OCI-LY3 (cell line): ENCODE results near the gene AVL9.
"Not testable (repeated sequence)": the region's sequence is repeated elsewhere in the genome, so short reads cannot be mapped to it uniquely, and the experiment has no call there.

Experiments used
- H2AFZ ChIP-seq: fragments of 200-600, 300-600 bp; shearing (Covaris generic); 2 replicates; pipeline ENCODE4 v1.6.0; 2014; ENCODE audit warnings: antibody characterized with exemption, low read depth, low read length
- H3K27ac ChIP-seq: fragments of 200-600, 300-600 bp; sonication (generic); 2 replicates; pipeline ENCODE4 v1.5.1; 2014; ENCODE audit warnings: mild to moderate bottlenecking, low read length, moderate library complexity, mixed read lengths
- H3K27me3 ChIP-seq: fragments of 200-600, 300-600 bp; sonication (generic); 2 replicates; pipeline ENCODE4 v1.6.1; 2014; ENCODE audit warnings: low read depth, low read length, mixed read lengths
- H3K36me3 ChIP-seq: fragments of 200-600, 300-600 bp; sonication (generic); replicated peaks from 2 replicates; pipeline ENCODE3; 2014; ENCODE audit warnings: low read depth, low read length, mixed read lengths
- H3K4me1 ChIP-seq: fragments of 300-600, 200-600 bp; sonication (generic); 2 replicates; pipeline ENCODE4 v1.6.1; 2014; ENCODE audit warnings: low read length, mixed read lengths
- H3K4me2 ChIP-seq: fragments of 200-600, 300-600 bp; sonication (generic); 2 replicates; pipeline ENCODE4 v1.6.1; 2014; ENCODE audit warnings: low read length, mixed read lengths
- H3K4me3 ChIP-seq: fragments of 300-600, 200-600 bp; sonication (generic); 2 replicates; pipeline ENCODE4 v1.5.1; 2014; ENCODE audit warnings: antibody characterized with exemption, mild to moderate bottlenecking, low read length, moderate library complexity
- H3K79me2 ChIP-seq: fragments of 300-600, 200-600 bp; shearing (Covaris generic); 2 replicates; pipeline ENCODE4 v1.6.1; 2014; ENCODE audit warnings: mild to moderate bottlenecking, low read length, mixed read lengths
- H3K9ac ChIP-seq: fragments of 300-600, 200-600 bp; shearing (Covaris generic); 2 replicates; pipeline ENCODE4 v1.6.0; 2014; ENCODE audit warnings: mild to moderate bottlenecking, low read length, moderate library complexity
- H3K9me3 ChIP-seq: fragments of 200-600, 300-600 bp; shearing (Covaris generic); 2 replicates; pipeline ENCODE4 v1.6.1; 2014; ENCODE audit warnings: low read length, mixed read lengths; ENCODE audit not compliant: insufficient read depth
- H4K20me1 ChIP-seq: fragments of 200-600, 300-600 bp; sonication (generic); 2 replicates; pipeline ENCODE4 v1.6.1; 2016; ENCODE audit warnings: low read length, mixed read lengths; ENCODE audit not compliant: insufficient read depth
- CTCF ChIP-seq: fragments of 200-600, 300-600 bp; sonication (generic); IDR thresholded peaks from 2 replicates; pipeline ENCODE4 v1.5.1; 2014; ENCODE audit warnings: antibody characterized with exemption, low read length, low read depth
- EZH2phosphoT487 ChIP-seq: fragments of 200-600 bp; shearing (Covaris generic); IDR thresholded peaks from 2 replicates; pipeline ENCODE4 v1.6.1; 2018; ENCODE audit warnings: antibody characterized with exemption, mixed run types, low read depth

The AVL9 gene

GRCh38 chr7:32591938-32592337 lies 96.6 kb downstream of the AVL9 start:
- no peak overlapping the region for H2AFZ ChIP-seq
- no peaks in the 10 kb centered on the region for H3K27me3 ChIP-seq
- H3K9me3 ChIP-seq: no peaks in the 10 kb centered on the region
- no peaks in the 10 kb centered on the region for H3K4me1 ChIP-seq
- H3K4me3 ChIP-seq: no peak overlapping the region
- no peak overlapping the region for H3K9ac ChIP-seq
- H3K36me3 ChIP-seq: no peaks in the 10 kb centered on the region
- no peak for TF ChIP-seq CTCF
- no peak for TF ChIP-seq EZH2phosphoT487
- H4K20me1 ChIP-seq: no peaks in the 10 kb centered on the region
- no peaks in the 10 kb centered on the region for H3K79me2 ChIP-seq
- H3K4me2 ChIP-seq: no peak overlapping the region
- H3K27ac ChIP-seq: no peak overlapping the region

GRCh38 chr7:32592701-32593100 lies 97.4 kb downstream of the AVL9 start:
- no peak overlapping the region for H3K4me2 ChIP-seq
- no peak overlapping the region for H2AFZ ChIP-seq
- no peaks in the 10 kb centered on the region for H3K4me1 ChIP-seq
- H3K9me3 ChIP-seq: no peaks in the 10 kb centered on the region
- H3K36me3 ChIP-seq: no peaks in the 10 kb centered on the region
- no peak for TF ChIP-seq EZH2phosphoT487
- TF ChIP-seq CTCF: no peak
- no peak overlapping the region for H3K4me3 ChIP-seq
- H3K79me2 ChIP-seq: no peaks in the 10 kb centered on the region
- H3K27ac ChIP-seq: no peak overlapping the region
- H4K20me1 ChIP-seq: no peaks in the 10 kb centered on the region
- no peaks in the 10 kb centered on the region for H3K27me3 ChIP-seq
- H3K9ac ChIP-seq: no peak overlapping the region

GRCh38 chr7:32594965-32595490 lies 99.7 kb downstream of the AVL9 start:
- no peaks in the 10 kb centered on the region for H3K79me2 ChIP-seq
- H3K4me1 ChIP-seq: no peaks in the 10 kb centered on the region
- no peaks in the 10 kb centered on the region for H4K20me1 ChIP-seq
- H3K4me3 ChIP-seq: no peak overlapping the region
- no peak overlapping the region for H3K27ac ChIP-seq
- TF ChIP-seq CTCF (no peak), EZH2phosphoT487 (no peak)
- no peaks in the 10 kb centered on the region for H3K27me3 ChIP-seq
- H3K36me3 ChIP-seq: no peaks in the 10 kb centered on the region
- H3K9me3 ChIP-seq: no peaks in the 10 kb centered on the region
- H3K4me2 ChIP-seq: no peak overlapping the region
- H2AFZ ChIP-seq: no peak overlapping the region
- H3K9ac ChIP-seq: no peak overlapping the region

- not testable (repeated sequence) for H3K9me3 ChIP-seq, H3K27ac ChIP-seq, H3K4me3 ChIP-seq, H3K36me3 ChIP-seq, H3K4me1 ChIP-seq, H3K9ac ChIP-seq, H2AFZ ChIP-seq, H4K20me1 ChIP-seq, H3K27me3 ChIP-seq, H3K79me2 ChIP-seq, H3K4me2 ChIP-seq
Observed at GRCh38 chr7:32601196-32601595, 105.9 kb downstream of the AVL9 start.

GRCh38 chr7:32602470-32602869 lies 107.2 kb downstream of the AVL9 start:
- Histone ChIP-seq H3K4me3 (no peak overlapping the region), H3K9ac (no peak overlapping the region), H4K20me1 (no peaks in the 10 kb centered on the region), H2AFZ (no peak overlapping the region), H3K36me3 (no peaks in the 10 kb centered on the region), H3K4me1 (no peaks in the 10 kb centered on the region), H3K9me3 (no peaks in the 10 kb centered on the region), H3K27ac (no peak overlapping the region), H3K4me2 (no peak overlapping the region), H3K79me2 (no peaks in the 10 kb centered on the region), H3K27me3 (no peaks in the 10 kb centered on the region)
- TF ChIP-seq EZH2phosphoT487: no peak
- no peak for TF ChIP-seq CTCF

GRCh38 chr7:32603492-32603891 lies 108.2 kb downstream of the AVL9 start:
- not testable (repeated sequence) for H3K9ac ChIP-seq, H3K4me2 ChIP-seq, H3K27me3 ChIP-seq, H3K4me3 ChIP-seq, H3K27ac ChIP-seq, H2AFZ ChIP-seq, H3K79me2 ChIP-seq, H3K36me3 ChIP-seq, H4K20me1 ChIP-seq, H3K9me3 ChIP-seq, H3K4me1 ChIP-seq
